AG20443 (cell line): ENCODE results near the gene ASIC4.

Experiments used
- DNase-seq: peaks from one replicate; pipeline ENCODE4 v3.0.0; 2012; ENCODE audit warnings: low spot score, mixed read lengths

Gene ASIC4

GRCh38 chr2:219552382-219553167, 38.3 kb downstream of the ASIC4 start:
- DNase-seq = peak; percentile 96

GRCh38 chr2:219553168-219553417, 38.8 kb downstream of the ASIC4 start:
- no peak for DNase-seq

- DNase-seq = no peak
These were observed 39.2 kb downstream of the ASIC4 start for GRCh38 chr2:219553463-219553963.

GRCh38 chr2:219554350-219554749, 40.1 kb downstream of the ASIC4 start:
- no peak for DNase-seq

- no peak for DNase-seq
These were observed 41.7 kb downstream of the ASIC4 start for GRCh38 chr2:219555956-219556355.

GRCh38 chr2:219556413-219556812, 42.1 kb downstream of the ASIC4 start:
- DNase-seq = no peak

- no peak for DNase-seq
These were observed 43.0 kb downstream of the ASIC4 start for GRCh38 chr2:219557320-219557719.

- no peak for DNase-seq
These were observed 43.8 kb downstream of the ASIC4 start for GRCh38 chr2:219557791-219558785.

- DNase-seq = no peak
These were observed 45.1 kb downstream of the ASIC4 start for GRCh38 chr2:219559156-219559915.

- DNase-seq = peak; percentile 66
These were observed 46.0 kb downstream of the ASIC4 start for GRCh38 chr2:219560037-219560892.

- DNase-seq = no peak
These were observed 46.6 kb downstream of the ASIC4 start for GRCh38 chr2:219560893-219561178.

GRCh38 chr2:219561179-219562048, 47.1 kb downstream of the ASIC4 start:
- DNase-seq = no peak

- no peak for DNase-seq
These were observed 48.1 kb downstream of the ASIC4 start for GRCh38 chr2:219562049-219563020.

GRCh38 chr2:219563271-219563928, 49.1 kb downstream of the ASIC4 start:
- DNase-seq = no peak

- no peak for DNase-seq
These were observed 51.1 kb downstream of the ASIC4 start for GRCh38 chr2:219565130-219566080.

- DNase-seq = no peak
These were observed 52.4 kb downstream of the ASIC4 start for GRCh38 chr2:219566640-219567039.

- DNase-seq = no peak
These were observed 52.8 kb downstream of the ASIC4 start for GRCh38 chr2:219567131-219567530.
